ENCODE data around the gene TBC1D22A.

DNA sequence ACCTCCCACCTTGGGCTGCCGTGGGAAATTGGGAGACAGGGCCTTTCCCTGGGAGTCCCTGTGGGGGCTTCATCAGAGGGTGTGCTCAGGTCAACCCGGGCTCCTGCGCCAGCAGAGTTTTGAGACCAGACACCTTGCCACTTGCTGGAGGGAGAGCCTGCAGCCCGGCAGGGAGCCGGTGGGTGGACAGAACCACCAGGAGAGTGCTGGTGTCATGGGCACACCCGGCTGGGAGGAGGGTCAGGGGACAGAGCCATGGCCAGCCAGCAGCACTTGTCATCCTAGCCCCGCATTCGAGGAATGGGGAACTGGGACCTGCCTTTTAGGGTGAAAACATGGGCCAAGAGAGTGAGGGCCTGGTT lies 209.3 kb downstream of the TBC1D22A start:
- no peak for TF ChIP-seq CTCF (IDR thresholded peaks at IDR 0.05)
- no peak for TF ChIP-seq POLR2A (IDR thresholded peaks at IDR 0.05)
